Activated CD4-positive, alpha-beta memory T cell treated with anti-CD3 and anti-CD28 coated beads, Interleukin-2, amount 10 ng/mL, durations not matched to agents 7 days and 5 days (primary cell): ENCODE measurements around the gene DUSP22. TPM values are rescaled to one million over a fixed set of nuclear protein-coding genes. Genes with fewer than 3 reads are reported as not detected.
"Not testable (repeated sequence)": the region's sequence is repeated elsewhere in the genome, so short reads cannot be mapped to it uniquely, and the experiment has no call there.

ENCODE experiments used
- CTCF ChIA-PET: fragments of 350-600 bp; sonication (Branson Sonifier 250); formaldehyde crosslinking; loops from one replicate; lab custom pipeline; 2021; ENCODE audit warnings: antibody characterized with exemption, inconsistent platforms; lab: Charles Lee
- POLR2A ChIA-PET: fragments of 350-600 bp; sonication (Branson Sonifier 250); formaldehyde crosslinking; loops from one replicate; lab custom pipeline; 2021; ENCODE audit warnings: antibody characterized with exemption; lab: Charles Lee
- DNase-seq: peaks from one replicate; pipeline ENCODE4 v3.0.0-alpha.2; 2020
- H3K27ac Mint-ChIP-seq: one replicate; pipeline ENCODE4 v1.8.0; 2021; ENCODE audit warnings: mild to moderate bottlenecking, mixed read lengths
- H3K27me3 Mint-ChIP-seq: one replicate; pipeline ENCODE4 v1.8.0; 2021; ENCODE audit warnings: mixed read lengths
- H3K36me3 Mint-ChIP-seq: one replicate; pipeline ENCODE4 v1.8.0; 2021; ENCODE audit warnings: low read depth, mixed read lengths
- H3K4me1 Mint-ChIP-seq: one replicate; pipeline ENCODE4 v1.8.0; 2021; ENCODE audit warnings: mixed read lengths
- H3K4me3 Mint-ChIP-seq: one replicate; pipeline ENCODE4 v1.8.0; 2021; ENCODE audit warnings: mild to moderate bottlenecking, mixed read lengths
- H3K9me3 Mint-ChIP-seq: one replicate; pipeline ENCODE4 v1.8.0; 2021; ENCODE audit warnings: mixed read lengths
- total RNA-seq, 2 experiments: library from RNA; stranded (reverse); gene quantifications; one replicate each; pipeline ENCODE4 v1.2.3, GENCODE V29; 2021

Gene DUSP22
- total RNA-seq, 2 experiments from 2014 or later = 36.3 to 41.5 TPM

DNA sequence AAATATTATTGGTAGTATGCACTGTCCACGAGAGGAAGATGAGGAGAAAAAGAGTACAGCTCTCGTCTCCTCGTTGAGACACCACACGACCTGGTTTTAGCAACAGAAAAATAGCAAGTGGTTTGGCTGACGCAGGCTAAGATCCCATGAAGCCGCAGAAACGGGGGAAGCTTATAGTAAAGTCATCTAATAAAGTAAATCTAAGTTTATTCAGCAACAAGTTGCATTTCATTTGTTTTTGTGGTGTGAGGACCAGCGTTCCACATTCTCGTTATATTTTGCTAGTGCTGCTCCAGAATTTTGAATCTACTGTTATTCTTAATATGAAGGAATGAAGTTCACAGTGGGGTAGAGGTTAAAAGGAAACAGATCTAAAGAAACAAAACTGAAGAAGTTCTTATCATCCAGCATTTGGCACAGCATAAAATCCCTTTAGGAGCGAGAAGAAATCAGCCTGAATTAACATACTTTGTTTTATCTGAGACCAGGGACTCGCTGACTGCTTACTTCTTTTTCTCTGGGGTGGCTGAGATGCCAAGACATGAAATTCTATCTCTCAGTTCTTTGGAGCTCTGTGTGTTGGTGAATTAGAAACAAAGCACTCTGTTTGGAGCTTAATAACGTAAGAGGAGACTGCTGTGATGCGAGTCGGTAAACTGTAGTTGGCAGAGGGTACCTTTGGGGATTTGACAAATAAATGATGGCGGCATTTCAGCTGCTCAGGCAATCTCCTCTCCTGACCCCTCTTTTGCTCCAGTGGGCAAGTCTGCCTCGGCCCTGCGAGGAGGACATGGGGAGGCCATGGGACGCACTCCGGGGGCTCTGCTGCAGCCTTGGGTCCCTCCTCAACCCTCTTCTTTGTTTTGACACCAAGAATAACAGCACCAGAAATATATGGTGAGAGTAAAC is 74.4 kb downstream of the DUSP22 start:
- POLR2A ChIA-PET = no interaction called here
- Mint-ChIP-seq H3K4me1 (no peaks in the 10 kb centered on the region), H3K4me3 (no peak overlapping the region), H3K27ac (no peak overlapping the region), H3K27me3 (peaks cover 31% of the 10 kb centered on the region), H3K36me3 (peaks cover 7% of the 10 kb centered on the region), H3K9me3 (peaks cover 23% of the 10 kb centered on the region)
- no peak for DNase-seq
- CTCF ChIA-PET = no interaction called here

DNA sequence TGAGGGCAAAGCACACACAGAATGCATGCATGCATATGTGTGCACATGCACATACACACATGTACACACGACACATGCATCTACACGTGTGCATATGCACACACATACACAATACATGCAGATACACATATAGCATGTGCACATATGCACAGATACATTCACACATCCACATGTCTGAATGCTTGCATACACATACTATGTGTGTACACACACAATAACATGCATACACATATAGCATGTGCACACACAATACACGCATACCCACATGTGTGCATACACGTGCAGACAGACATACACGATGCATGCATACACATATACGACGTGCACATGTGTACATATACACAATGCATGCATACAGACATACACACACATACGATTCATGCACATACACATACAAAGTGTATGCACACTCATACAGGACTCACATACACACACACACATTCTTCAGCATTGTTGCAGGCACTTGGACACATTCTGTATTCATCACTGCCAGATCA is 75.1 kb downstream of the DUSP22 start:
- ChIA-PET POLR2A (no interaction called here), CTCF (no interaction called here)
- Mint-ChIP-seq H3K9me3 (peaks cover 23% of the 10 kb centered on the region), H3K27me3 (peaks cover 31% of the 10 kb centered on the region), H3K4me1 (no peaks in the 10 kb centered on the region), H3K27ac (no peak overlapping the region), H3K36me3 (peaks cover 7% of the 10 kb centered on the region), H3K4me3 (no peak overlapping the region)
- no peak for DNase-seq

DNA sequence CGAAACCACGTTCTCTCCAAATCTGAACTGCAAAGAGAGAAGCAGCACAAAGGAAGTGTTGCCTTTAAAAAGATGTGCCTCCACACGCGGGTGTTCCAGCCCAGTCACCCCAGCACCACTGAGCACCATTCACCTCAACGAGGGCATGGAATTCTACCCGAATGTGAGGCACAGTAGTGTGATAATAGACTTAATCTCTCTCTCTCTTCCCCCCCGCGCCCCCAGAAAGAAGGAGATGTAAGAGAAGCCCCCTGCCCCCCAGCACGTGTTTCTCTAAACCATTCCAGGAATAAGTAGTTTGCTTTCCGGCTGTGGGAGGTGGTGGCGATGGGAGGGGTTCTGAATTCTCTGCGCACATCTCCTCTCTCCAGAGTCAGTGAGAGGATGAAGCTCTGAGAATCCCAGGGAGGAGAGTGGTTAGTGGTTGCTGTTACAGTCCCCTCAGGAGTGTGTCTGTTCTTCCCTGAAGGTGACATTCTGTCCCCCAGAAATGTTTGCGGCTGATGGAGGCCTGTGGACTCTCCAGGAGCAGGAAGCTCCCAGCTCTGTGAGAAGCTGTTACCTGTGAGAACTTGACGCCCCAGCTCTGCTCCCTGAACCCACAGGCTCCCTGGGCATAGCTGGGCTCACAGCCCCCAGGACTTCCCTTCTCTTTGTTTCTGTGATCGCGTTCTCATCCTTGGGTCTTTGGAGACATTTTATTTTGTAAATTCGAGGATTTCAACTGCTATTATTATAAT is 75.8 kb downstream of the DUSP22 start:
- no peaks in the 10 kb centered on the region for H3K4me1 Mint-ChIP-seq
- H3K36me3 Mint-ChIP-seq = peaks cover 7% of the 10 kb centered on the region
- no peak for DNase-seq
- H3K27me3 Mint-ChIP-seq = peaks cover 37% of the 10 kb centered on the region
- CTCF ChIA-PET = no interaction called here
- POLR2A ChIA-PET = no interaction called here
- H3K9me3 Mint-ChIP-seq = peaks cover 20% of the 10 kb centered on the region
- no peak overlapping the region for H3K4me3 Mint-ChIP-seq
- H3K27ac Mint-ChIP-seq = no peak overlapping the region

DNA sequence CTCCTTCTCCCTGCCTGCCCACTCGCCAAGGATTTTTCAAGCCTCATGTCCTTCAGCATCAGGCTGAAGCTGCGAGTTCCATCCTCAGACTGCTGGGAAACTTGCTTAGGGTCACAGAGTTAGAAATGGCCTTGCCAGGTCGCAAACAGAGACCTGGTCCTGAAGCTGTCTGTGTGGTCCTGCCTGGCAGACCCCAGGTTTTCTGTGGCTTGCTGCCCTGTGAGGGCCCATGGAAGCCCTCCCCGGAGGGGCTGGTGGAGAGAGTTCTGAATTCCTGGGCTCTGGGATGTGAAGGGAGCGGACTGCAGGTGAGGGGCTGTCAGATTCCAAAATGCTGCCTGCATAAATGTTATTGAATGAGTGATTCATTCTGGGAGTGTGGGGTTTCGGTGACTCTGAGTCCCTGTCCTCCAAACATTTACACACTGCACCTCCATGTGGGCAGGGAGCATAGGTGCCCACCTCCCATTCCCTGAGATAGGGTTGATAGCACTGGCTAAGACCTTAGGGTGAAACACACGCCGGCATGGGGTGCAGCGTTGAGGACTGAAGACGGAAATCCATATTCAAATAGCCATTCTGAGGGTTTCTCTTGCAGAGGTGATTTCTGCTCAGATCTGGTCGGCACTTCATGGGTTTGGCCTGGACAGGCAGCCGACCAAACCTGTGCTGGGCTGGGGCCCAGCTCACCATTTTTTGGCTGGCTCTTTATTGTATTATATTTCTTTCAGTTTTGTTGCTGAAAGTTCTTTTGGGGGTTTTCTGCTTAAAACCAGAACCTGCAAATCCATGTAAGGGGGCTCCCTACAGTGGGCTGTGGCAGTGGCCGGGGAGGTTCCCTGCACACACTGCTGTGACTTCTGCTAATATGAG is 77.5 kb downstream of the DUSP22 start:
- ChIA-PET POLR2A (no interaction called here), CTCF (no interaction called here)
- Mint-ChIP-seq H3K4me3 (no peak overlapping the region), H3K36me3 (peaks cover 4% of the 10 kb centered on the region), H3K9me3 (peaks cover 7% of the 10 kb centered on the region), H3K27me3 (peaks cover 36% of the 10 kb centered on the region), H3K4me1 (no peaks in the 10 kb centered on the region), H3K27ac (no peak overlapping the region)
- no peak for DNase-seq

DNA sequence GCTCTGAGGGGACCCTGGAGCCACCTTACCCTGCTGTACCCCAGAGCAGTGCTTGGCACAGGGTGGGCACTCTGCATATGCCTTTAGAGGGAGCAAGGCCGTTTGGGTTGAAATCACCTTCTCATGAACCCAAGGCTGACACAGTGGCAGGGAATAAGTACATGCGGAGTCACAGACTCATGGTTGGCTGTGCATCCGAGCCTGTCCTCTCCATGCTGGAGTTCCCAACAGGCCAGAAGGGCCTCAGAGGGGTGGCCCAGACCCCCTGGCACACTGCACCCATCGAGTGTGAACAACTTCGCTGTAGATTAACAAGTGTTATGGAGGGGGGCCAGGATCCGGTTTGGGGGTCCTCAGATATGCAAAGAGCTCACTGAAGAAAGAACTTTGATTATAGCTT is 78.3 kb downstream of the DUSP22 start:
- peaks cover 4% of the 10 kb centered on the region for H3K36me3 Mint-ChIP-seq
- ChIA-PET CTCF (no interaction called here), POLR2A (no interaction called here)
- no peak for DNase-seq
- no peak overlapping the region for H3K4me3 Mint-ChIP-seq
- no peaks in the 10 kb centered on the region for H3K4me1 Mint-ChIP-seq
- H3K27me3 Mint-ChIP-seq = peaks cover 40% of the 10 kb centered on the region
- H3K27ac Mint-ChIP-seq = no peak overlapping the region
- H3K9me3 Mint-ChIP-seq = peaks cover 7% of the 10 kb centered on the region

DNA sequence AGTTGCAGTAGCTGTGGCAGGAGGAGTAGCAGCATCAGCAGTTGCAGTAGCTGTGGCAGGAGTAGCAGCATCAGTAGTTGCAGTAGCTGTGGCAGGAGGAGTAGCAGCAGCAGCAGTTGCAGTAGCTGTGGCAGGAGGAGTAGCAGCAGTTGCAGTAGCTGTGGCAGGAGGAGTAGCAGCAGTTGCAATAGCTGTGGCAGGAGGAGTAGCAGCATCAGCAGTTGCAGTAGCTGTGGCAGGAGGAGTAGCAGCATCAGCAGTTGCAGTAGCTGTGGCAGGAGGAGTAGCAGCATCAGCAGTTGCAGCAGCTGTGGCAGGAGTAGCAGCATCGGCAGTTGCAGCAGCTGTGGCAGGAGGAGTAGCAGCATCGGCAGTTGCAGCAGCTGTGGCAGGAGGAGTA is 79.6 kb downstream of the DUSP22 start:
- DNase-seq = not testable (repeated sequence)

DNA sequence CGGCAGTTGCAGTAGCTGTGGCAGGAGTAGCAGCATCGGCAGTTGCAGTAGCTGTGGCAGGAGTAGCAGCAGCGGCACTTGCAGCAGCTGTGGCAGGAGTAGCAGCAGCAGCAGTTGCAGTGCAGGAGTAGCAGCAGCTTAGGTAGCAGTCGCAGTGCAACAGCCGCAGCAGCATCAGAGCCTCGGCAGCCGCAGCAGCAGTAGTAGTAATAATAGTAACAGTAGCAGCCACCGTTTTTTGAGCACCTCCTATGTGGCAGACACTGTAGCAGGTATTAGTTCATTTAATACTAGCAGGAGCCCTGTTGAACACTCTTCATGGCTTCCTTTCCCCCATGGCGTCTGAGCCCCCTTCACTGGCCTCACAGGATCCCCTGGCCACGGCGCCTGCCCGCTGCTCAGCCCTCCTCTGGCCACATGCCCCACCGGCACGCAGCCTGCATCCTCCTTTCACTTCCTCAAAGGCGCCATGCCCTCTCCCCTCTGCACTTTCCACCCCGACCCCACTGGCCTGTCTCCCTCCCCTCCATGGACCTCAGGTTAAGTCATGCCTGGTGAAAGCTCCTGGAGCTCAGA is 80.1 kb downstream of the DUSP22 start:
- Mint-ChIP-seq H3K27me3 (peaks cover 33% of the 10 kb centered on the region), H3K36me3 (peaks cover 4% of the 10 kb centered on the region), H3K27ac (no peak overlapping the region), H3K4me3 (no peak overlapping the region), H3K4me1 (peaks cover 5% of the 10 kb centered on the region), H3K9me3 (peaks cover 7% of the 10 kb centered on the region)
- ChIA-PET POLR2A (interaction anchor here (1.5 kb wide), 1 partner anchor 11 kb away, joined by 3 read pairs; no protein-coding TSS in a partner anchor), CTCF (interaction anchor here (1.7 kb wide), 1 partner anchor 22 kb away, joined by 3 read pairs; no protein-coding TSS in a partner anchor)
- no peak for DNase-seq

More for the DNA sequence above, 79.6 kb downstream of the DUSP22 start:
- H3K4me3 Mint-ChIP-seq, H3K27ac Mint-ChIP-seq, H3K4me1 Mint-ChIP-seq, H3K36me3 Mint-ChIP-seq, H3K9me3 Mint-ChIP-seq: not testable (repeated sequence)
- ChIA-PET POLR2A (interaction anchor here (1.5 kb wide), 1 partner anchor 12 kb away, joined by 3 read pairs; no protein-coding TSS in a partner anchor), CTCF (interaction anchor here (1.7 kb wide), 1 partner anchor 22 kb away, joined by 3 read pairs; no protein-coding TSS in a partner anchor)
- H3K27me3 Mint-ChIP-seq = peaks cover 38% of the 10 kb centered on the region

DNA sequence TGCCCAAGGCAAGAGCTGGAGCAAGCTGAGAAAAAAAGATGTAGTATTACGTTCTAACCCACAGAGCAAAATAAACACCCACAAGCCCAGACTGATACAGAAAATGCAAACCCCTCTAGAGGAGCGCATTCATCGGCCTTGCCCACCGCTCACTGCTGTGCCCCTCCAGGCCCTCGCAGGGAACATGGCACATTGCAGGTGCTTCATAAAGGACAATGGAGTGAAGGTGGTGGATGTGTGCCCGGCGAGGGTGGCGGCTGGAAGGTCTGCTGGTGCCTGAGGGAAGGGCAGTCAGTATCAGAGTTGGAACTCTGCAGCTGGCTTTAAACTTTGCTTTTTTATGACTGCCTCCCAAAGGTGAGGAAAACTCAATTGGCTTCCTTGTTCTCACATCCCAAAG is 80.7 kb downstream of the DUSP22 start:
- no peak overlapping the region for H3K27ac Mint-ChIP-seq
- CTCF ChIA-PET = no interaction called here
- H3K27me3 Mint-ChIP-seq = peaks cover 30% of the 10 kb centered on the region
- H3K4me3 Mint-ChIP-seq = no peak overlapping the region
- DNase-seq = no peak
- peaks cover 4% of the 10 kb centered on the region for H3K36me3 Mint-ChIP-seq
- H3K4me1 Mint-ChIP-seq = peaks cover 5% of the 10 kb centered on the region
- H3K9me3 Mint-ChIP-seq = peaks cover 7% of the 10 kb centered on the region
- POLR2A ChIA-PET = interaction anchor here (1.5 kb wide), 1 partner anchor 10 kb away, joined by 3 read pairs; no protein-coding TSS in a partner anchor

DNA sequence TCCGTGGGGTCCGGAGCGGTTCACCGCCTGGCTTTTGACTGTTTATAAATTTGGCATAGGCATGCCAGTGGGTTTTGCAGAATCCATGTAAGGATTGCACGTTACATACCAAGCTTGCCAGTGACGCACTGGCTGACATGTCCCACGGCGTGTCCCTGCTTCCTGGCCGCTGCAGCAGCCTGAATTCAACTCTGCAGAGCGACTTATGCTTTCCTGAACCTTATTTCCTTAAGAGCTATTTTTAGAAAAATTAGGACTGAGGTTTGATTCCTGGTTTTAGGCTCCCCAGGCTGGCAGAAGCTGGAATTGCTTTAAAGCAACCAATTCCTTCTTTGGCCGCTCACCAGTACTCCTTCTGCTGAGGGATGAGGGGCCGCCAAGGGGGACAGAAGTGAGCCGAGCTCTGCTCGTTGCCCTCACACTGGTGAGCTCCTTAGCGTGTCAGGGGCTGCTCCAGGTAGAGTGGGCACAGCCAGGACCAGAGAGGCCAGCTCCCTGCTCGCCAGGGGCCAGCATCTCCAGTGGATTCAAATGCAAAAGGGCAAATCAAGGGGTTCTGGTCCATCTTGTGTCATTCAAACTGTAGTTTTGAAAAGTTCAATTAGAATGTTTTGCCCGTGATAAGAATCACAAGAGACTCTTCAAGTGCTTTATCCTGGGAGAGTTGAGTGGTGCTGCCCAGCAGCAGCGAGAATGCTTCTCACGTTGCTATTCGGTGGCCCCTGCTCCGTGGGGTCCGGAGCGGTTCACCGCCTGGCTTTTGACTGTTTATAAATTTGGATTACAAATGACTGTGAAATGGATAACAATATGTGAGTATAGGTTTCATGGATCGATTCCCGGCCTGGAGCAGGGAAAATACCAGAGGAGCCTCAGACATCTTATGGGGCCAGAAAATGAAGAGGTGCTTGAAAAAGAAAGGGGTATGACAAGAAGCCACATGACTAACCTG is 81.8 kb downstream of the DUSP22 start:
- H3K36me3 Mint-ChIP-seq = peaks cover 4% of the 10 kb centered on the region
- H3K9me3 Mint-ChIP-seq = peaks cover 7% of the 10 kb centered on the region
- CTCF ChIA-PET = no interaction called here
- no peak overlapping the region for H3K4me3 Mint-ChIP-seq
- POLR2A ChIA-PET = no interaction called here
- peaks cover 5% of the 10 kb centered on the region for H3K4me1 Mint-ChIP-seq
- no peak for DNase-seq
- H3K27ac Mint-ChIP-seq = no peak overlapping the region
- H3K27me3 Mint-ChIP-seq = peaks cover 30% of the 10 kb centered on the region

DNA sequence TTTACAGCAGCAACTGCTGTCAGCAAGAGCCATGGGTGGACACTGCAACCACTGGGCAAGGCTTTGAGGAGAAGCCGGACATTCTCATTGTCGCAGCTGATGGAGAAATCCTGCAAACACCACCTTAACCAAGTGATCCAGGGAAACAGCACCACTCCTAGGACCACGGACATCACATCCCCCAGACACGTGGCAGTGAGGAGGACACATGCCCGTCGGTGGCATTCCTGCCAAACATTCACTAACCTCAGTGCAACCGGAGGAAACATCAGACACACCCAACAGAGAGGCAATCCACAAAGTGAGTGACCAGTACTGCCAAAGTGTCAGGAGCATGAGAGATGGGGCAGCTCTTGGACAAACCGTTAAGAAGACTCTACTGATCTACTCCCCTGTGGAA is 82.7 kb downstream of the DUSP22 start:
- Mint-ChIP-seq H3K4me1 (peaks cover 10% of the 10 kb centered on the region), H3K27ac (no peak overlapping the region), H3K27me3 (peaks cover 28% of the 10 kb centered on the region), H3K9me3 (peaks cover 7% of the 10 kb centered on the region), H3K36me3 (peaks cover 4% of the 10 kb centered on the region), H3K4me3 (no peak overlapping the region)
- ChIA-PET POLR2A (no interaction called here), CTCF (interaction anchor here (0.6 to 0.8 kb wide), 2 partner anchors 10 to 40 kb away, joined by 3 to 5 read pairs; no protein-coding TSS in a partner anchor)
- DNase-seq = no peak

DNA sequence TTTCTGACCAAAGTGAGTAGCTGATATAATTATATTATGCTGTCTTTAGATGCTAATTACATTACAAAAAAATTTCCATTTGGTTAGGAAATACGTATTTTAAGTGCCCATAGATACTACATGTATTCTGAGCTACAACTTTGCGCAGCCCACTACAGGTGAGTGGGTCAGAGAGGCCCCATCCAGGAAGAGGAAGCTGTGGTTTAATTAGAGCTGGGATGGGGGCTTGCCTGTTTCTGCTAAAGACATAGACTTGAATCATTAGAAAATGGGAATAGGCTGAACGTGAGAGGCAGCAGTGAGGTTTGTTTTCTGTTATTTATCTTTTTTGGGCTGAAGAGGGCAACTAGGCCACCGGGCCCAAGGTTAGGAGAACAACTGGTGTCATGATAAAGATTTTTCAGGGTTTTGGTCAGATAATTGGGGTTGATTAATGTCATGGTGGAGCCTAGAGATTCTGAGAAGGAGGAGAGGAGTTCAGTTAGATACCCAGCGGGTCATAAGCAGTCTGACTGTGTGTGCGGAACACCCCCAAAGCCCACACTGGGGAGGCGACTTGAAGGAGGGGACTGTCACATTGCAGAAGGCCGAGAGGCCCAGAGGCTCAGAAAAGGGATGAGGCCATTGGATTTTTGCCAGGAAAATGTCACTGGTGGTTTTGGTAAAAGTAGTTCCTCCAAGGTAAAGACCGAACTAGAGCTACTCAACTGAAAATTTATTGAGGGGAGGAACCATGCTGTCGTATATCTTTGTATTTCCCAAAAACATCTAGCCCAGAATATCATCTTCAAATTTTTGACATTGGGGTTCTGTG is 84.7 kb downstream of the DUSP22 start:
- Mint-ChIP-seq H3K27me3 (peaks cover 34% of the 10 kb centered on the region), H3K4me3 (no peak overlapping the region), H3K9me3 (no peaks in the 10 kb centered on the region), H3K36me3 (no peaks in the 10 kb centered on the region), H3K4me1 (peaks cover 16% of the 10 kb centered on the region), H3K27ac (no peak overlapping the region)
- ChIA-PET CTCF (no interaction called here), POLR2A (interaction anchor here (2.0 kb wide), 1 partner anchor 13 kb away, joined by 7 read pairs; no protein-coding TSS in a partner anchor)
- DNase-seq = no peak
